IPS-15b (cell line): Measurements from ENCODE around the gene AP3B1.

Experiments
- H3K27me3 ChIP-seq: one replicate; pipeline ENCODE4 v1.6.1; 2013; ENCODE audit warnings: low read length; ENCODE audit not compliant: control insufficient read depth, insufficient read depth
- H3K36me3 ChIP-seq: one replicate; pipeline ENCODE4 v1.6.1; 2013; ENCODE audit warnings: low read length; ENCODE audit not compliant: control insufficient read depth, insufficient read depth
- H3K4me1 ChIP-seq: one replicate; pipeline ENCODE4 v1.6.1; 2013; ENCODE audit warnings: mild to moderate bottlenecking, low read length; ENCODE audit not compliant: control insufficient read depth, insufficient read depth
- H3K4me3 ChIP-seq: one replicate; pipeline ENCODE4 v1.5.1; 2013; ENCODE audit warnings: low read depth, low read length
- H3K9ac ChIP-seq: one replicate; pipeline ENCODE4 v1.6.1; 2013; ENCODE audit warnings: low read depth, mild to moderate bottlenecking, low read length
- H3K9me3 ChIP-seq: one replicate; pipeline ENCODE4 v1.6.1; 2013; ENCODE audit warnings: mild to moderate bottlenecking, low read length; ENCODE audit not compliant: control insufficient read depth, insufficient read depth

Gene AP3B1

GRCh38 chr5:78129597-78129996 lies 164.9 kb downstream of the AP3B1 start:
- H3K9me3 ChIP-seq = no peaks in the 10 kb centered on the region
- H3K4me3 ChIP-seq = no peak overlapping the region
- no peaks in the 10 kb centered on the region for H3K36me3 ChIP-seq
- H3K27me3 ChIP-seq = no peaks in the 10 kb centered on the region
- H3K4me1 ChIP-seq = no peaks in the 10 kb centered on the region
- H3K9ac ChIP-seq = no peak overlapping the region

- Histone ChIP-seq H3K4me1 (no peaks in the 10 kb centered on the region), H3K27me3 (no peaks in the 10 kb centered on the region), H3K4me3 (no peak overlapping the region), H3K36me3 (no peaks in the 10 kb centered on the region), H3K9me3 (no peaks in the 10 kb centered on the region), H3K9ac (no peak overlapping the region)
Measured at GRCh38 chr5:78127875-78128274, 166.6 kb downstream of the AP3B1 start.

GRCh38 chr5:78126536-78126935 lies 168.0 kb downstream of the AP3B1 start:
- Histone ChIP-seq H3K9me3 (no peaks in the 10 kb centered on the region), H3K36me3 (no peaks in the 10 kb centered on the region), H3K27me3 (no peaks in the 10 kb centered on the region), H3K4me3 (no peak overlapping the region), H3K9ac (no peak overlapping the region), H3K4me1 (no peaks in the 10 kb centered on the region)

GRCh38 chr5:78116167-78116566 lies 178.3 kb downstream of the AP3B1 start:
- no peaks in the 10 kb centered on the region for H3K27me3 ChIP-seq
- no peaks in the 10 kb centered on the region for H3K4me1 ChIP-seq
- H3K4me3 ChIP-seq = no peak overlapping the region
- no peak overlapping the region for H3K9ac ChIP-seq
- no peaks in the 10 kb centered on the region for H3K36me3 ChIP-seq
- H3K9me3 ChIP-seq = peaks cover 4% of the 10 kb centered on the region

GRCh38 chr5:78113689-78114264 lies 180.7 kb downstream of the AP3B1 start:
- Histone ChIP-seq H3K36me3 (no peaks in the 10 kb centered on the region), H3K4me1 (no peaks in the 10 kb centered on the region), H3K9me3 (peaks cover 4% of the 10 kb centered on the region), H3K9ac (no peak overlapping the region), H3K27me3 (no peaks in the 10 kb centered on the region), H3K4me3 (no peak overlapping the region)

GRCh38 chr5:78112931-78113330 lies 181.6 kb downstream of the AP3B1 start:
- H3K27me3 ChIP-seq = no peaks in the 10 kb centered on the region
- H3K9ac ChIP-seq = no peak overlapping the region
- no peaks in the 10 kb centered on the region for H3K36me3 ChIP-seq
- no peak overlapping the region for H3K4me3 ChIP-seq
- no peaks in the 10 kb centered on the region for H3K4me1 ChIP-seq
- H3K9me3 ChIP-seq = no peaks in the 10 kb centered on the region

GRCh38 chr5:78109891-78110324 lies 184.6 kb downstream of the AP3B1 start:
- H3K9ac ChIP-seq = no peak overlapping the region

GRCh38 chr5:78108564-78108963 lies 185.9 kb downstream of the AP3B1 start:
- Histone ChIP-seq H3K4me1 (no peaks in the 10 kb centered on the region), H3K9me3 (no peaks in the 10 kb centered on the region), H3K27me3 (no peaks in the 10 kb centered on the region), H3K9ac (no peak overlapping the region), H3K36me3 (no peaks in the 10 kb centered on the region), H3K4me3 (no peak overlapping the region)

More at GRCh38 chr5:78109891-78110324, 184.6 kb downstream of the AP3B1 start:
- no peaks in the 10 kb centered on the region for H3K27me3 ChIP-seq
- no peaks in the 10 kb centered on the region for H3K4me1 ChIP-seq
- no peak overlapping the region for H3K4me3 ChIP-seq
- no peaks in the 10 kb centered on the region for H3K36me3 ChIP-seq
- H3K9me3 ChIP-seq = no peaks in the 10 kb centered on the region

GRCh38 chr5:78103232-78103918 lies 191.1 kb downstream of the AP3B1 start:
- Histone ChIP-seq H3K36me3 (no peaks in the 10 kb centered on the region), H3K9me3 (no peaks in the 10 kb centered on the region), H3K27me3 (no peaks in the 10 kb centered on the region), H3K9ac (no peak overlapping the region), H3K4me1 (no peaks in the 10 kb centered on the region), H3K4me3 (no peak overlapping the region)

- Histone ChIP-seq H3K4me1 (no peaks in the 10 kb centered on the region), H3K27me3 (no peaks in the 10 kb centered on the region), H3K4me3 (no peak overlapping the region), H3K9me3 (no peaks in the 10 kb centered on the region), H3K9ac (no peak overlapping the region), H3K36me3 (no peaks in the 10 kb centered on the region)
Measured at GRCh38 chr5:78102500-78102899, 192.0 kb downstream of the AP3B1 start.

- no peaks in the 10 kb centered on the region for H3K27me3 ChIP-seq
- H3K36me3 ChIP-seq = no peaks in the 10 kb centered on the region
- H3K9me3 ChIP-seq = no peaks in the 10 kb centered on the region
- H3K4me3 ChIP-seq = no peak overlapping the region
- H3K9ac ChIP-seq = no peak overlapping the region
- H3K4me1 ChIP-seq = no peaks in the 10 kb centered on the region
Measured at GRCh38 chr5:78095125-78095524, 199.4 kb downstream of the AP3B1 start.

GRCh38 chr5:78090002-78090401 lies 204.5 kb downstream of the AP3B1 start:
- no peak overlapping the region for H3K4me3 ChIP-seq
- no peaks in the 10 kb centered on the region for H3K36me3 ChIP-seq
- H3K4me1 ChIP-seq = no peaks in the 10 kb centered on the region
- no peak overlapping the region for H3K9ac ChIP-seq
- no peaks in the 10 kb centered on the region for H3K27me3 ChIP-seq
- no peaks in the 10 kb centered on the region for H3K9me3 ChIP-seq
